Muscle layer of colon (tissue), 2 donors: Measurements from ENCODE around the gene CBL.
A peak's percentile ranks its signal among the peaks of the same experiment; 100 is the strongest.

ENCODE experiments used
- H3K27ac ChIP-seq: one replicate; pipeline ENCODE4 v1.7.0; 2013; ENCODE audit warnings: low read depth, mild to moderate bottlenecking, low read length, moderate library complexity
- H3K27me3 ChIP-seq, 2 donors: one replicate each; pipeline ENCODE4 v1.7.0; 2013; ENCODE audit warnings: low read length in 2 of 2, mild to moderate bottlenecking in 2 of 2; ENCODE audit not compliant: insufficient read depth in 2 of 2, control insufficient read depth in 1 of 2
- H3K36me3 ChIP-seq: one replicate; pipeline ENCODE4 v1.7.0; 2013; ENCODE audit warnings: mild to moderate bottlenecking, low read length; ENCODE audit not compliant: insufficient read depth
- H3K4me1 ChIP-seq: one replicate; pipeline ENCODE4 v1.7.0; 2013; ENCODE audit warnings: mild to moderate bottlenecking, low read length; ENCODE audit not compliant: insufficient read depth
- H3K4me3 ChIP-seq, 2 donors: one replicate each; pipeline ENCODE4 v1.7.0; 2013; ENCODE audit warnings: low read length in 2 of 2, low read depth in 1 of 2, mild to moderate bottlenecking in 1 of 2, moderate library complexity in 1 of 2
- H3K9ac ChIP-seq: one replicate; pipeline ENCODE4 v1.7.0; 2013; ENCODE audit warnings: low read length
- H3K9me3 ChIP-seq: one replicate; pipeline ENCODE4 v1.7.0; 2013; ENCODE audit warnings: mild to moderate bottlenecking, low read length
- donor health status: abdominal sarcoma.
- donor health status: Adenocarcinoma of cecum.

CBL gene

DNA sequence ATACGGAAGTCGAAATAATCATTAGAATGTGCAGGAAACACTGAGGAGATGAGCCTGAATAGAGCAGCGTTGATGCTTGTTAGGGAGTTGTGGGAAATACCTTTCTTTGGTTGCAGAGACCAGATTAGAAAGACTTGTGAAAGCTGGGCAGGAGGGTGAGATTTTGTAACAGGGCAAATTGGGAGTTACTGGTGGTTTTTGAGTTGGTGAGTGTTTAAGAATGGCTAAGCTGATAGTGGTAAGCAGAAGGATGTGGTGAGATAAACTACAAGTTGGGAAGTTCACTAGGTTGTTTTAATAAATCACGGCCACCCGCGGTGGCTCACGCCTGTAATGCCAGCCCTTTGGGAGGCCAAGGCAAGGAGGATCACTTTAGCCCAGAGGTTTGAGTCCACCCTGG lies 76.4 kb downstream of the CBL start:
- Histone ChIP-seq H3K4me1 (no peaks in the 10 kb centered on the region), H3K27me3 (no peaks in the 10 kb centered on the region), H3K4me3 (no peak overlapping the region), H3K9ac (no peak overlapping the region), H3K27ac (no peak overlapping the region), H3K9me3 (no peaks in the 10 kb centered on the region), H3K36me3 (peaks cover 25% of the 10 kb centered on the region)

DNA sequence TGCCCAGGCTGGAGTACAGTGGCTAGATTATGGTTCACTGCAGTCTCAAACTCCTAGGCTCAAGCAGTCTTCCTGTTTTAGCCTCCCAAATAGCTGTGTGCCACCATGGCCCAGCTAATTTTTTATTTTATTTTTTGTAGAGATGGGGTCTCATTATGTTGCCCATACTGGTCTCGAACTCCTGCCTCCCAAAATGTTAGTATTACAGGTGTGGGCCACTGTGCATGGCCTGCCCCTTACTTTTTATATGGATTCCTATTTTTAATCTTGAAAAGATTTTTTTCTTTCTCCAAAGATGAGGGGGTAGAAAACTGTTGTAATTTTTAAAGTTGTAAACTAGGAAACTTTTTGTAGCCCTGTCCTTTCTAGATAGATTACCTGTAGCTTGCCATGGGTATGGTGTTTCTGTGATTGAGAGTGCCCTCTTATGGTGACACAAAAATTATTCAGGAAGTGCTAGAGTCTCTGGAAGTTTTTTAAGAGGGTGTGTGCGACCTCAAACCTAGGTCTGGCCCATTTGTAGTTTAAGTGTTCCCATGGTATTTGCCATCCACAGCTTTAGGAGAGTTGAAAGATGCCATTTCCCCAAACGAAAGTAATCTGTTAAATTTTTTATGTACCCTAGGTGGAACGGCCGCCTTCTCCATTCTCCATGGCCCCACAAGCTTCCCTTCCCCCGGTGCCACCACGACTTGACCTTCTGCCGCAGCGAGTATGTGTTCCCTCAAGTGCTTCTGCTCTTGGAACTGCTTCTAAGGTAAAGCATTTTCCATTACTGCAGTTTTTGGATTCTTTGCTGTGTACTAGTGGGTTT lies 78.4 kb downstream of the CBL start:
- Histone ChIP-seq H3K9ac (no peak overlapping the region), H3K27me3 (no peaks in the 10 kb centered on the region), H3K27ac (no peak overlapping the region), H3K9me3 (no peaks in the 10 kb centered on the region), H3K4me3 (no peak overlapping the region), H3K36me3 (peaks cover 23% of the 10 kb centered on the region), H3K4me1 (no peaks in the 10 kb centered on the region)

GRCh38 chr11:119285431-119285830 lies 79.3 kb downstream of the CBL start:
- no peak overlapping the region for H3K4me3 ChIP-seq

GRCh38 chr11:119288219-119288618 lies 82.1 kb downstream of the CBL start:
- Histone ChIP-seq H3K27me3 (no peaks in the 10 kb centered on the region), H3K9ac (no peak overlapping the region), H3K36me3 (peaks cover 23% of the 10 kb centered on the region), H3K27ac (no peak overlapping the region), H3K9me3 (no peaks in the 10 kb centered on the region), H3K4me1 (no peaks in the 10 kb centered on the region), H3K4me3 (no peak overlapping the region)

More at GRCh38 chr11:119285431-119285830, 79.3 kb downstream of the CBL start:
- Histone ChIP-seq H3K27ac (no peak overlapping the region), H3K4me1 (no peaks in the 10 kb centered on the region), H3K9me3 (no peaks in the 10 kb centered on the region), H3K27me3 (no peaks in the 10 kb centered on the region), H3K36me3 (peaks cover 23% of the 10 kb centered on the region), H3K9ac (no peak overlapping the region)

GRCh38 chr11:119290894-119291497 lies 84.9 kb downstream of the CBL start:
- Histone ChIP-seq H3K27me3 (no peaks in the 10 kb centered on the region), H3K9ac (no peak overlapping the region), H3K27ac (no peak overlapping the region), H3K4me3 (no peak overlapping the region), H3K9me3 (no peaks in the 10 kb centered on the region), H3K36me3 (peaks cover 13% of the 10 kb centered on the region), H3K4me1 (no peaks in the 10 kb centered on the region)

DNA sequence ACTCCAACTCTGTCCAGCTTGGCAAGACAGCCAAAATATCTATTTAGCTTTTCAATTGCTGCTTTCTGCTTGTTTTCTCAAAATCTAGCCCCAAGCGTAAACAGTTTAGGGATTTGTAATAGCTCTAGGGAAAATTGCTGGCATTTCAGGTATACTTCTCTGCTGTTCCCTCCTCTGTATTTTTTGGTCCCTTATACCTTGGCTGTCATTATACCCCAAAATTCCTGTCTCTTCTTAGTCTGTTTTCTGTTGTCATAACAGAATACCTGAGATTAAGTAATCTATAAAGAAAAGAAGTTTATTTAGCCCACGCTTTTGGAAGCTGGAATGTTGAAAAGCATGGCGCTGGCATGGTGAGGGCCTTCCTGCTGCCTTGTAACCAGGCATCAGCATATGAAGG lies 87.3 kb downstream of the CBL start:
- Histone ChIP-seq H3K9me3 (no peaks in the 10 kb centered on the region), H3K9ac (no peak overlapping the region), H3K36me3 (peaks cover 17% of the 10 kb centered on the region), H3K27ac (no peak overlapping the region), H3K4me1 (peaks cover 8% of the 10 kb centered on the region), H3K27me3 (no peaks in the 10 kb centered on the region), H3K4me3 (no peak overlapping the region)

DNA sequence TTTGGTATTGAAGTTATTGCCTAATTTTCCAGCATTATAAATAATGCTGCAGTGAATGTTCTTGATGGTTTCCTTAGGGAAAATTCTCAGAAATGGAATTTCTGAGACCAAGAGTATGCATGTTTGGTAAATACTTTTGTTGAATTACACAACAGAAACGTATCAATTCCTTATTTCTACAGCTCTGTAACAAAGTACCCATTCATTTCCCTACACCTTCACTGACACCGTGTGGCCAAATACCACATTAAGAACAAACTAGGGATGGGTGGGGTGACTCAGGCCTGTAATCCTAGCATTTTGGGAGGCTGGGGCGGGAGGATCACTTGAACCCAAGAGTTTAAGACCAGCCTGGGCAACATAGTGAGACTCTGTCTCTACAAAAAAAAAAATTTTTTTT lies 89.0 kb downstream of the CBL start:
- peaks cover 22% of the 10 kb centered on the region for H3K36me3 ChIP-seq

DNA sequence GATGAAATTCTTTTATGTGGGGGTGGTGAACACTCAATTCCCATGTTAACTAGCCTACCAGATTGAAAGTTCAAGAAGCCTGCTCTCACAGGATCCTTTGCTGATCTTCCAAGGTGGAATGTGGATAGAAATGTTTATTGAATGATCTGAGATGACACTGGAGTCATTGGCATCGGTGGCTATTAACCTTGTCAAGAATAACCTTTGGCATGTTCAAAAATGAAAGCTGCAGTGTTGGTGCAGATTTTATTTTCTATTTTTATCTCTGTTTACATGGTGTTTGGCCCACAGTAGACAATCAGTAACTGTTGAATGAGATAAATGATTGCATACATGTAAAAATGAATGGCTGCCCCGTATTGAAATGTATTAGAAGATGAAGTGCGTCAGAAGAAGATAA lies 91.8 kb downstream of the CBL start:
- Histone ChIP-seq H3K27ac (no peak overlapping the region), H3K4me1 (peaks cover 32% of the 10 kb centered on the region), H3K27me3 (no peaks in the 10 kb centered on the region), H3K4me3 (no peak overlapping the region), H3K9me3 (no peaks in the 10 kb centered on the region), H3K9ac (no peak overlapping the region), H3K36me3 (peaks cover 30% of the 10 kb centered on the region)

More for the DNA sequence above, 89.0 kb downstream of the CBL start:
- Histone ChIP-seq H3K27me3 (no peaks in the 10 kb centered on the region), H3K9ac (no peak overlapping the region), H3K9me3 (no peaks in the 10 kb centered on the region), H3K4me1 (peaks cover 24% of the 10 kb centered on the region), H3K4me3 (no peak overlapping the region), H3K27ac (no peak overlapping the region)

GRCh38 chr11:119298726-119299125 lies 92.6 kb downstream of the CBL start:
- peaks cover 36% of the 10 kb centered on the region for H3K36me3 ChIP-seq

DNA sequence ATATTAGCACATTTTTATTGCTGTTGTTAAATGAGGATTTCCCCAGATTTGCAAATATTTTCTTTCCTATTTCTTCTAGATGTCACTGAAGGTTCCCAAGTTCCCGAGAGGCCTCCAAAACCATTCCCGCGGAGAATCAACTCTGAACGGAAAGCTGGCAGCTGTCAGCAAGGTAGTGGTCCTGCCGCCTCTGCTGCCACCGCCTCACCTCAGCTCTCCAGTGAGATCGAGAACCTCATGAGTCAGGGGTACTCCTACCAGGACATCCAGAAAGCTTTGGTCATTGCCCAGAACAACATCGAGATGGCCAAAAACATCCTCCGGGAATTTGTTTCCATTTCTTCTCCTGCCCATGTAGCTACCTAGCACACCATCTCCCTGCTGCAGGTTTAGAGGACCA lies 93.3 kb downstream of the CBL start:
- Histone ChIP-seq H3K9ac (no peak overlapping the region), H3K36me3 (peaks cover 39% of the 10 kb centered on the region), H3K4me1 (peaks cover 32% of the 10 kb centered on the region), H3K9me3 (no peaks in the 10 kb centered on the region), H3K27me3 (no peaks in the 10 kb centered on the region), H3K27ac (no peak overlapping the region), H3K4me3 (no peak overlapping the region)

More at GRCh38 chr11:119298726-119299125, 92.6 kb downstream of the CBL start:
- H3K9ac ChIP-seq = no peak overlapping the region
- peak overlapping the region; percentile 65 for H3K27ac ChIP-seq
- no peaks in the 10 kb centered on the region for H3K9me3 ChIP-seq
- H3K4me3 ChIP-seq = peak overlapping the region in 1 of 2 donors; percentile 4
- peaks cover 32% of the 10 kb centered on the region for H3K4me1 ChIP-seq
- no peaks in the 10 kb centered on the region for H3K27me3 ChIP-seq

DNA sequence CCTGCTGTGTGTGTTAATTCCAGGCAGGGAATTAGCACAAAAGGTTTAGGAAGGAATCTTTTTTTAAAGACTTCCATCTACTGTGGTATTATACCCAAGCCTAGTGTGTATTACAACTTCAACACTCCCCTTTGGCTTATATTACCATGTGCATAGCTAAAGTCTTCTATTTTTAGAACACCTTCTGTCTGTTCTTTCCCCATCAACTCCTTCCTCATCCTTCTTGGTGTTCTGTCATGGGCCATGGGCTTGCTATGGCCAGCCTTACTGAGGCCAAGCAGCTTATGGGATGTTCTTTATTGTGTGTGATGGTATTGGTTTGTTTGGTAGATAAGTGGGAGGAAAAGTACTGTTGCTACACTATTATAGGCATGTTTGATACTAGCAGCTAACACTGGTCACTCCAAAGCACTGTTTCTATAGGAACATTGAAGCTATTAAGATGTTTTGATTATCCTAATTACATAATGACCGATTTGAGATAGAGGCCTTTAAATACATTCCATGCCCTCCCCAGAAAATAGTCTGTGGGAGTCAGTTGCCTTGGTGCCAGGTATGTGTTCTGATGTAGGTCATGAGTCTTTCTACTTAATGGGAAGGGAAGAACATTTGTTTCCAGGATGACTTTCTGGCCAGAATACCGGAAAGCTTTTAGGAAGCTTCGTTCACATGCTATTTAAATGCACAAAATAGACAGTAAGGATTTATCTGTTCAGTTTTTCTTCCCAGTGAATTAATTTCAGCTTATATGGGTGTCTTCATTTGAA lies 94.2 kb downstream of the CBL start:
- Histone ChIP-seq H3K36me3 (peaks cover 39% of the 10 kb centered on the region), H3K27ac (peak overlapping the region; percentile 21), H3K9ac (no peak overlapping the region), H3K4me3 (no peak overlapping the region), H3K27me3 (no peaks in the 10 kb centered on the region), H3K4me1 (peaks cover 32% of the 10 kb centered on the region), H3K9me3 (no peaks in the 10 kb centered on the region)
